Hepatocyte (in vitro differentiated cells): Measurements from ENCODE around the gene PDE11A.

Source experiments
- EZH2 ChIP-seq: fragments of 200-600 bp; sonication (generic); IDR thresholded peaks from 2 replicates; pipeline ENCODE4 v1.6.1; 2016; ENCODE audit warnings: antibody characterized with exemption, mild to moderate bottlenecking, borderline replicate concordance
- EZH2phosphoT487 ChIP-seq: fragments of 200-600 bp; sonication (generic); IDR thresholded peaks from one replicate; pipeline ENCODE4 v1.6.1; 2018; ENCODE audit warnings: antibody characterized with exemption, mild to moderate bottlenecking, low read depth, moderate library complexity; ENCODE audit not compliant: unreplicated experiment, severe bottlenecking
- TF ChIP-seq, protein P1 (sequence below): fragments of 200-600 bp; sonication (generic); IDR thresholded peaks from 2 replicates; pipeline ENCODE4 v1.5.1; 2016; ENCODE audit warnings: antibody characterized with exemption, mild to moderate bottlenecking; ENCODE audit not compliant: poor library complexity

GRCh38 chr2:177610813-177611212 is 461.8 kb downstream of the PDE11A start:
- TF ChIP-seq, protein P1, sequence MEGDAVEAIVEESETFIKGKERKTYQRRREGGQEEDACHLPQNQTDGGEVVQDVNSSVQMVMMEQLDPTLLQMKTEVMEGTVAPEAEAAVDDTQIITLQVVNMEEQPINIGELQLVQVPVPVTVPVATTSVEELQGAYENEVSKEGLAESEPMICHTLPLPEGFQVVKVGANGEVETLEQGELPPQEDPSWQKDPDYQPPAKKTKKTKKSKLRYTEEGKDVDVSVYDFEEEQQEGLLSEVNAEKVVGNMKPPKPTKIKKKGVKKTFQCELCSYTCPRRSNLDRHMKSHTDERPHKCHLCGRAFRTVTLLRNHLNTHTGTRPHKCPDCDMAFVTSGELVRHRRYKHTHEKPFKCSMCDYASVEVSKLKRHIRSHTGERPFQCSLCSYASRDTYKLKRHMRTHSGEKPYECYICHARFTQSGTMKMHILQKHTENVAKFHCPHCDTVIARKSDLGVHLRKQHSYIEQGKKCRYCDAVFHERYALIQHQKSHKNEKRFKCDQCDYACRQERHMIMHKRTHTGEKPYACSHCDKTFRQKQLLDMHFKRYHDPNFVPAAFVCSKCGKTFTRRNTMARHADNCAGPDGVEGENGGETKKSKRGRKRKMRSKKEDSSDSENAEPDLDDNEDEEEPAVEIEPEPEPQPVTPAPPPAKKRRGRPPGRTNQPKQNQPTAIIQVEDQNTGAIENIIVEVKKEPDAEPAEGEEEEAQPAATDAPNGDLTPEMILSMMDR = no peak
- TF ChIP-seq EZH2 (no peak), EZH2phosphoT487 (no peak)
